22Rv1 (cell line): ENCODE results near the gene DNAH9.

Experiments used
- CTCF ChIP-seq: fragments of 450-650 bp; IDR thresholded peaks from 2 replicates; pipeline ENCODE4 v1.5.1; 2017; ENCODE audit warnings: mild to moderate bottlenecking
- ZFX ChIP-seq: fragments of 450-650 bp; IDR thresholded peaks from 2 replicates; pipeline ENCODE4 v1.6.1; 2017; ENCODE audit warnings: antibody characterized with exemption, borderline replicate concordance

- TF ChIP-seq CTCF (no peak), ZFX (no peak)
These were observed 95.0 kb downstream of the DNAH9 start for GRCh38 chr17:11693284-11693683.
